Mesenchymal stem cell (in vitro differentiated cells and primary cell): ENCODE measurements around the gene SKAP1.

ENCODE experiments used
- DNase-seq: peaks from one replicate; pipeline ENCODE4 v3.0.0-alpha.2; 2013
- H2AFZ ChIP-seq: one replicate; pipeline ENCODE4 v1.6.1; 2013; ENCODE audit warnings: low read depth, mild to moderate bottlenecking, control low read depth, inconsistent platforms, low read length, moderate library complexity
- H2AK5ac ChIP-seq: 2 replicates; pipeline ENCODE4 v1.6.1; 2013; ENCODE audit warnings: low read length, moderate library complexity, mild to moderate bottlenecking, inconsistent platforms; ENCODE audit not compliant: severe bottlenecking
- H2BK120ac ChIP-seq: one replicate; pipeline ENCODE4 v1.6.1; 2013; ENCODE audit warnings: low read depth, mild to moderate bottlenecking, inconsistent platforms, low read length, moderate library complexity
- H2BK12ac ChIP-seq, 2 experiments: one replicate each; pipeline ENCODE4 v1.6.1; 2013; ENCODE audit warnings: inconsistent platforms in 2 of 2, low read length in 2 of 2, mild to moderate bottlenecking in 2 of 2, moderate library complexity in 2 of 2, control low read depth in 1 of 2
- H2BK15ac ChIP-seq: one replicate; pipeline ENCODE4 v1.6.1; 2013; ENCODE audit warnings: mild to moderate bottlenecking, low read depth, inconsistent platforms; ENCODE audit not compliant: poor library complexity, severe bottlenecking
- H2BK5ac ChIP-seq: 2 replicates; pipeline ENCODE4 v1.6.1; 2013; ENCODE audit warnings: low read depth, mild to moderate bottlenecking, low read length, control low read depth, inconsistent platforms; ENCODE audit not compliant: poor library complexity, severe bottlenecking
- H3K14ac ChIP-seq, 2 experiments: one replicate each; pipeline ENCODE4 v1.6.1; 2013; ENCODE audit warnings: inconsistent platforms in 2 of 2, low read length in 2 of 2, control low read depth in 1 of 2, mild to moderate bottlenecking in 1 of 2, moderate library complexity in 1 of 2
- H3K18ac ChIP-seq, 2 experiments: one replicate each; pipeline ENCODE4 v1.6.1; 2013; ENCODE audit warnings: inconsistent platforms in 2 of 2, low read length in 2 of 2, control low read depth in 1 of 2, low read depth in 1 of 2, mild to moderate bottlenecking in 1 of 2
- H3K23ac ChIP-seq, 2 experiments: one replicate each; pipeline ENCODE4 v1.6.1; 2013; ENCODE audit warnings: inconsistent platforms in 2 of 2, low read length in 2 of 2, mild to moderate bottlenecking in 2 of 2, moderate library complexity in 2 of 2, control low read depth in 1 of 2
- H3K27ac ChIP-seq: 2 replicates; pipeline ENCODE4 v1.5.1; 2013; ENCODE audit warnings: mild to moderate bottlenecking, moderate library complexity, low read length, control low read depth, inconsistent platforms; ENCODE audit not compliant: poor library complexity, severe bottlenecking
- H3K27me3 ChIP-seq, 2 experiments: 2 replicates each; pipeline versions ENCODE4 v1.6.1 to v1.7.0; 2013; ENCODE audit warnings: low read length in 2 of 2, mild to moderate bottlenecking in 2 of 2, moderate library complexity in 2 of 2, control low read depth in 1 of 2, inconsistent platforms in 1 of 2; ENCODE audit not compliant: control insufficient read depth in 1 of 2, insufficient read depth in 1 of 2
- H3K36me3 ChIP-seq, 2 experiments: 2 replicates each; pipeline versions ENCODE4 v1.6.1 to v1.7.0; 2013; ENCODE audit warnings: low read length in 2 of 2, control low read depth in 1 of 2, inconsistent platforms in 1 of 2, low read depth in 1 of 2, mild to moderate bottlenecking in 1 of 2; ENCODE audit not compliant: insufficient read depth in 2 of 2, control insufficient read depth in 1 of 2
- H3K4ac ChIP-seq, 2 experiments: one replicate each; pipeline ENCODE4 v1.6.1; 2013; ENCODE audit warnings: inconsistent platforms in 2 of 2, low read length in 2 of 2, mild to moderate bottlenecking in 2 of 2, moderate library complexity in 2 of 2, control low read depth in 1 of 2, low read depth in 1 of 2
- H3K4me1 ChIP-seq: 2 replicates; pipeline ENCODE4 v1.6.1; 2013; ENCODE audit warnings: low read depth, low read length, control low read depth; ENCODE audit not compliant: control insufficient read depth, insufficient read depth
- H3K4me2 ChIP-seq: 2 replicates; pipeline ENCODE4 v1.6.1; 2013; ENCODE audit warnings: low read length, mild to moderate bottlenecking, inconsistent platforms; ENCODE audit not compliant: poor library complexity, severe bottlenecking
- H3K4me3 ChIP-seq, 2 experiments: 2 replicates each; pipeline versions ENCODE4 v1.5.1 to v1.7.0; 2013; ENCODE audit warnings: low read length in 2 of 2, mild to moderate bottlenecking in 2 of 2, control low read depth in 1 of 2, low read depth in 1 of 2; ENCODE audit not compliant: insufficient read depth in 1 of 2
- H3K79me1 ChIP-seq: replicated peaks from 2 replicates; pipeline ENCODE4 v1.6.1; 2013; ENCODE audit warnings: mild to moderate bottlenecking, control low read depth, low read length, inconsistent platforms; ENCODE audit not compliant: poor library complexity, severe bottlenecking
- H3K9ac ChIP-seq: 2 replicates; pipeline ENCODE4 v1.7.0; 2013; ENCODE audit warnings: mild to moderate bottlenecking, low read length, moderate library complexity
- H3K9me3 ChIP-seq: 2 replicates; pipeline ENCODE4 v1.7.0; 2013; ENCODE audit warnings: mild to moderate bottlenecking, low read length; ENCODE audit not compliant: control insufficient read depth
- H4K8ac ChIP-seq: one replicate; pipeline ENCODE4 v1.6.1; 2013; ENCODE audit warnings: inconsistent platforms, mild to moderate bottlenecking, low read length, moderate library complexity
- H4K91ac ChIP-seq: one replicate; pipeline ENCODE4 v1.6.1; 2013; ENCODE audit warnings: mild to moderate bottlenecking, low read length, inconsistent platforms
- WGBS: methylation state at CpG from one replicate; pipeline ENCODE4 v1.1.7; 2013; ENCODE audit warnings: mixed read lengths; 5-methylcytosine and 5-hydroxymethylcytosine counted together

Gene SKAP1

DNA sequence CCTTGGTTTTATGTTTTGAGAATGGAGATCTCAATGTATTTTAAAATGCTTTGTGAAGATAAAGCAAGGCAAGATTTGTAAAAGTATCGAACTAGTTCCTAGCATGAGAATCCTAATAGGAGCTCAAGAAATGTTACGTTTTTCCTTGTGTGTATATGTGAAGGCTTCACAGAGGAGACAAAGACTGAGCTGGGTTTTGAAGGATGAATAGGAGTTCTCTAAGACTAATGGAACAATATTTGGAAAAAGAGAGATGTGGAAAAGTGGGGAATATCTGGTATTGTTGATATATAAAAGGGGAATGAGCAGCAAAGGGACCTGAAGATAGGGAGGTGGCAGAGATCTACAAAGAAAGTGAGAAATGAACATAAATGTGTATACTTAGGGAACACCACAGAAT, 195.1 kb downstream of the SKAP1 start:
- Histone ChIP-seq H2BK120ac (no peak overlapping the region), H3K79me1 (no peaks in the 10 kb centered on the region), H2BK5ac (no peak overlapping the region), H3K23ac (no peak overlapping the region), H3K9me3 (no peaks in the 10 kb centered on the region), H2BK15ac (no peak overlapping the region), H3K36me3 (no peaks in the 10 kb centered on the region), H2BK12ac (no peak overlapping the region), H3K9ac (no peak overlapping the region), H3K4ac (no peak overlapping the region), H4K91ac (no peak overlapping the region), H3K14ac (no peak overlapping the region), H3K4me2 (no peak overlapping the region), H3K4me3 (no peak overlapping the region), H3K4me1 (no peaks in the 10 kb centered on the region), H3K27ac (no peak overlapping the region), H2AK5ac (no peak overlapping the region), H3K27me3 (no peaks in the 10 kb centered on the region), H2AFZ (no peak overlapping the region), H3K18ac (no peak overlapping the region), H4K8ac (no peak overlapping the region)
- WGBS: 95% methylated on average over 2 of the region's 2 CpGs
- no peak for DNase-seq

DNA sequence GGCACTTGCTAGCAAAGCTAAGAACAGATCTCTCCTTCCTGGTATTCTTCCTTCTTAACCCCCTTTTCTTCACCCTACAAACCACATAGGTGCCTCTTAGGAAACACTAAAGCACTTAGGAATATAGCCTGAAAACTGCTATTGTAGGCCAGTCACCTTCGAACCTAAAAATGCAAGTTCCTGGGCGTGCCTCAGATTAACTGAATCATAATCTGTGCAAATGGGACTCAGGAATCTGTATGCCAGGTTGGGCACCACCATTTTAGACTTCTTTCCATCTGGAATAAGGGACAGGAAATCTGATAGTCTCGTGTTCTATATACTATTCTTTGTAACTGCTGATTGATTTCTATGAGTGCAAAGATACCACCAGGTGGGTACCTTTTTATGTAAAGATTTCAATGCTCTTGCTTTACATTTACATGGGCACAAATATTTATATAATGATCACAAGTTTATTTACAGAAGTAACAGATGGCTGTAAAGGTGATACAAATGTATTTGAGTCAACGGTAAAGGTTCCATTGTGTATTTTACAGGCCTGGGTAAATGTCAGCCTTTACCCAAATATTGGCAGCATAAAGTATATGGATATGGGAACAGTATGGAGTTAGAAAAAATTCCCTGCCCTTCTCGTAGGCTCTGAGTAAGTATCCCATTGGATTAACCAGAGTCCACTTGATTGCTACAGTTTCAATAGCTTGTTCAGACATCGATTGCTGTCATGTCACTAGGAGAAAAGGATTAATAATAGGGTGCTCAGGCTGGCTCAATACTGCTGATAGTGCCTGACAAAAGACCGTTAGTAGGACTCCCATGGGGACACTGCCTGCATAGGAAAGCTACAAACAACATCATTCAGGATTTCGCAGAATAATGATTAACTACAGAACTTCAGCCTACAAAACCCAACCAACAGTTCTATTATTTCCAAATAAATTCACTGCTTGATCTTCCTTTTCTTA, 197.7 kb downstream of the SKAP1 start:
- Histone ChIP-seq H3K14ac (no peak overlapping the region), H4K91ac (no peak overlapping the region), H3K4me3 (no peak overlapping the region), H3K36me3 (no peaks in the 10 kb centered on the region), H3K23ac (no peak overlapping the region), H3K79me1 (no peaks in the 10 kb centered on the region), H2AK5ac (no peak overlapping the region), H2BK120ac (no peak overlapping the region), H2AFZ (no peak overlapping the region), H3K18ac (no peak overlapping the region), H4K8ac (no peak overlapping the region), H3K27ac (no peak overlapping the region), H3K27me3 (no peaks in the 10 kb centered on the region), H3K4ac (no peak overlapping the region), H3K9me3 (no peaks in the 10 kb centered on the region), H3K4me2 (no peak overlapping the region), H3K4me1 (no peaks in the 10 kb centered on the region), H2BK5ac (no peak overlapping the region), H3K9ac (no peak overlapping the region), H2BK12ac (no peak overlapping the region), H2BK15ac (no peak overlapping the region)
- no peak for DNase-seq
- 94% methylated on average over 7 of the region's 8 CpGs for WGBS

DNA sequence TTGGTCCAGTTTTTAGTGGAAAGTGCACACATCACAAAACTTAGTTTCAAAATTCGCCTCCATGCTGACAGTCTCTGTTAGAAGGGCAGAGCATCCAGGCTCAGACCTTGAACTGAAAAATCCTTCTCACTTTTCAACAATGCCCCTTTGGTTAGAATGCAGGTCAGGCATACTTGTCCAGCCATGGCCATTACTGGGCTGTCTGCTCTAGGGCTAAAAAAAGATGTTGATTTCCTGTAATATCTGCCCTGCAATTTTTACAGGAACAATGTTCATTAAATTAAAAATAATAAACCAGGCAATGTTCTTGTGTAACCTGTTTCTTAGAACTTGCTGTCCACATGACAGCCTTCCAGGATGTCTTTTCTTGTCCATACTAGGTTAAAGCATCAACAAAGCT, 200.1 kb downstream of the SKAP1 start:
- WGBS: 91% methylated on average over 1 of the region's 1 CpG

DNA sequence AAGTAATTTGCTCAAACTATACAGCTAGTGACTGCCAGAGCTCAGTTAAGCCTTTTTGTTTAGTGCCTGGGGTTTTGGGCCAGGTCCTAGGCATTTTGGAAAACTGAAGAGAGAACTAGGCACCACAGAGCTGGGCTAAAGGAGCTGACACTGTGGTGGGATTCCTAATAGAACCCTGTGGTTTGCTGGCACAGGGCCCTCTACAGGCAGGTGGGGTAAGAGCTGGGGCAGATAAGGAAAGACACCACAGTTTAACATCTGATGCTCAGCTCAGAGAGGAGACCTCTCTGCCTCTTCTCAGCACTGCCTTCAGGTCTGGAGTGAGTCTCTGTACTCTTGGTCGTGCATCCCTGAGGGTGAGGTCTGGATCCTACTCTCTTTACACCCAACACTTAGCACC, 201.3 kb downstream of the SKAP1 start:
- Histone ChIP-seq H3K4ac (no peak overlapping the region), H3K36me3 (no peaks in the 10 kb centered on the region), H2BK120ac (no peak overlapping the region), H3K4me2 (no peak overlapping the region), H3K79me1 (no peaks in the 10 kb centered on the region), H3K9me3 (no peaks in the 10 kb centered on the region), H3K23ac (no peak overlapping the region), H2BK5ac (no peak overlapping the region), H4K8ac (no peak overlapping the region), H2BK12ac (peak overlapping the region in 1 of 2 experiments; percentile 21), H4K91ac (no peak overlapping the region), H3K4me3 (no peak overlapping the region), H2AK5ac (no peak overlapping the region), H2AFZ (no peak overlapping the region), H3K27ac (no peak overlapping the region), H3K4me1 (no peaks in the 10 kb centered on the region), H3K14ac (no peak overlapping the region), H3K18ac (no peak overlapping the region), H2BK15ac (no peak overlapping the region), H3K27me3 (peaks cover 0 to 8% of the 10 kb centered on the region in 2 experiments), H3K9ac (no peak overlapping the region)
- no peak for DNase-seq
- 100% methylated on average over 1 of the region's 1 CpG for WGBS

More for the DNA sequence above, 200.1 kb downstream of the SKAP1 start:
- no peak for DNase-seq
- H2BK5ac ChIP-seq: no peak overlapping the region
- H3K9me3 ChIP-seq: no peaks in the 10 kb centered on the region
- H3K9ac ChIP-seq: no peak overlapping the region
- H2BK12ac ChIP-seq: no peak overlapping the region
- no peaks in the 10 kb centered on the region for H3K4me1 ChIP-seq
- H3K18ac ChIP-seq: no peak overlapping the region
- no peak overlapping the region for H4K8ac ChIP-seq
- no peak overlapping the region for H2BK15ac ChIP-seq
- H2AFZ ChIP-seq: no peak overlapping the region
- H3K4me3 ChIP-seq: no peak overlapping the region
- H3K14ac ChIP-seq: no peak overlapping the region
- H3K23ac ChIP-seq: no peak overlapping the region
- peaks cover 0 to 8% of the 10 kb centered on the region in 2 experiments for H3K27me3 ChIP-seq
- no peaks in the 10 kb centered on the region for H3K79me1 ChIP-seq
- no peak overlapping the region for H2AK5ac ChIP-seq
- H3K4me2 ChIP-seq: no peak overlapping the region
- H2BK120ac ChIP-seq: no peak overlapping the region
- H4K91ac ChIP-seq: no peak overlapping the region
- no peaks in the 10 kb centered on the region for H3K36me3 ChIP-seq
- no peak overlapping the region for H3K4ac ChIP-seq
- no peak overlapping the region for H3K27ac ChIP-seq
